IMR-90 (cell line): ENCODE data around the gene LRCOL1.

Source experiments
- CTCF ChIP-seq: conservative IDR thresholded peaks from 2 replicates; pipeline ENCODE4 v1.5.1; 2012; ENCODE audit warnings: mild to moderate bottlenecking, low read depth, low read length, improper control_type of control experiment
- FOS ChIP-seq: fragments of 150-350 bp; IDR thresholded peaks from 2 replicates; pipeline ENCODE4 v1.6.1; 2016; ENCODE audit warnings: low read depth, low read length
- POLR2A ChIP-seq: IDR thresholded peaks from 2 replicates; pipeline ENCODE4 v1.6.1; 2012; ENCODE audit warnings: mild to moderate bottlenecking, low read depth, low read length
- RFX5 ChIP-seq: IDR thresholded peaks from 2 replicates; pipeline ENCODE4 v1.8.0; 2012; ENCODE audit warnings: low read depth, mild to moderate bottlenecking, low read length, moderate library complexity
- USF2 ChIP-seq: fragments of 150-350 bp; IDR thresholded peaks from 2 replicates; pipeline ENCODE4 v1.6.1; 2017; ENCODE audit warnings: mild to moderate bottlenecking, antibody characterized with exemption, low read length, low read depth

- TF ChIP-seq USF2 (no peak), CTCF (no peak), POLR2A (no peak), RFX5 (no peak), FOS (no peak)
Measured at GRCh38 chr12:132579744-132580143, 30.6 kb downstream of the LRCOL1 start.
